Measurements from ENCODE around the gene ST3GAL4.

DNA sequence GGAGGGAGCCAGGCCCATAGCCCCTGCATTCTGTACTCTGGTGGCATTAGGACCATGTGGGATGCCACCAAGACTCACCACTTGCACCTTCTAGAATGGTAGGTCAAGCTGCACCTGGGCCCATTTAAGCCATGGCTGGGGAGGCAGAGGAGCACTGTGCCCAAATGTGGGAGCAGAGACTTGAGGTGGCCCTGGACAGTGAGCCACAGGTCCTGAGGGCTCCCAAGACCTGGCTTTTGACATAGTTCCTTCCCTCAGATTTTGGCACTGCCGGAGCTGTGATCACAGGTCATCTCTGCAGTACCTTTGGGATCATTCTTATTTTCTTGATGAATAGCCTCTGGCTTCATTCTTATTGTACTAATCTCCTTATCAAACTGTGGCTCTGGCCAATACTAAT, 43.2 kb downstream of the ST3GAL4 start:
- TF ChIP-seq CTCF (IDR thresholded peaks at IDR 0.05) = no peak
- no peak for TF ChIP-seq POLR2AphosphoS5 (IDR thresholded peaks at IDR 0.05; ENCODE audit: insufficient read depth in 1 of 2, low read depth in 1 of 2)
